A549 (cell line): Measurements from ENCODE around the gene RPS4Y1.

Source experiments
- BHLHE40 ChIP-seq: IDR thresholded peaks from 2 replicates; pipeline ENCODE4 v1.6.1; 2012; ENCODE audit warnings: low read depth, low read length, inconsistent platforms
- CTCF ChIP-seq: fragments of >200 bp; sonication (Bioruptor Twin); formaldehyde crosslinking; IDR thresholded peaks from 3 replicates; pipeline ENCODE4 v1.5.1; 2016
- EP300 ChIP-seq, 2 experiments: fragments of >200 bp; sonication (Bioruptor Twin); formaldehyde crosslinking; IDR thresholded peaks; 2 replicates in 1 of 2; 3 replicates in 1 of 2; pipeline ENCODE4 v1.6.1; 2016 to 2017
- HOXA7 ChIP-seq: fragments of 250-450 bp; sonication (Bioruptor Pico); IDR thresholded peaks from 2 replicates; pipeline ENCODE4 v1.5.0; 2020; ENCODE audit warnings: mild to moderate bottlenecking, moderate library complexity

GRCh38 chrY:2854145-2854774 lies 12.9 kb downstream of the RPS4Y1 start:
- TF ChIP-seq CTCF = no peak
- TF ChIP-seq HOXA7 (CRISPR knock-in tag) = no peak
- TF ChIP-seq EP300 (IDR thresholded peaks at IDR 0.05) = no peak
- TF ChIP-seq BHLHE40 = no peak
